Peyer's patch (tissue), 4 donors: ENCODE measurements around the gene ZKSCAN5.

ENCODE experiments used
- POLR2A ChIP-seq, 2 donors: fragments of 450-650 bp; IDR thresholded peaks; one replicate each; pipeline ENCODE4 v1.5.1; 2017; ENCODE audit warnings: antibody characterized with exemption in 2 of 2, mild to moderate bottlenecking in 2 of 2, moderate library complexity in 2 of 2
- TF ChIP-seq, protein P1 (sequence below), 6 experiments: fragments of 450-650 bp in 4 of 6; fragments of 200-600 bp in 2 of 6; sonication (generic) in 1 of 6; IDR thresholded peaks; one replicate each; pipeline ENCODE4 v1.5.1; 2017 to 2019; ENCODE audit warnings: antibody characterized with exemption in 6 of 6, mild to moderate bottlenecking in 3 of 6, moderate library complexity in 1 of 6

DNA sequence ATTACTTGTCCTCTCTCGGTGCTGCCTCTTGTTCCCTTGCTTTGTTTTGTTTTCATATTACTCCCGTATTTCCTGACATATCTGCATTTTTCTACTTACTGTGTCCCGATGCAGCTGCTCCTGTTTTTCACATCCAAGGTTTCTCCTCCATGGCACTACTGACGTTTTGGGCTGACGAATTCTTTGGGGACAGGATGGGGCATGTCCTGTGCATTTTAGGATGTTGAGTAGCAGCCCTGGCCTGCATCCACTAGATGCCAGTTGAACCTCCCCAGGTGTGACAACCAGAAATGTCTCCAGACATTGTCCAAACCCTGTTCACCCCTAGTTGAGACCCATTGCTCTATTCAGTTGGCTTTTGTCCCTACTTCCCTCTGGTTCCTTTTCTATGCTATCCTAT lies 19.4 kb upstream of the ZKSCAN5 start:
- TF ChIP-seq POLR2A (IDR thresholded peaks at IDR 0.05), result no peak
- TF ChIP-seq, protein P1, sequence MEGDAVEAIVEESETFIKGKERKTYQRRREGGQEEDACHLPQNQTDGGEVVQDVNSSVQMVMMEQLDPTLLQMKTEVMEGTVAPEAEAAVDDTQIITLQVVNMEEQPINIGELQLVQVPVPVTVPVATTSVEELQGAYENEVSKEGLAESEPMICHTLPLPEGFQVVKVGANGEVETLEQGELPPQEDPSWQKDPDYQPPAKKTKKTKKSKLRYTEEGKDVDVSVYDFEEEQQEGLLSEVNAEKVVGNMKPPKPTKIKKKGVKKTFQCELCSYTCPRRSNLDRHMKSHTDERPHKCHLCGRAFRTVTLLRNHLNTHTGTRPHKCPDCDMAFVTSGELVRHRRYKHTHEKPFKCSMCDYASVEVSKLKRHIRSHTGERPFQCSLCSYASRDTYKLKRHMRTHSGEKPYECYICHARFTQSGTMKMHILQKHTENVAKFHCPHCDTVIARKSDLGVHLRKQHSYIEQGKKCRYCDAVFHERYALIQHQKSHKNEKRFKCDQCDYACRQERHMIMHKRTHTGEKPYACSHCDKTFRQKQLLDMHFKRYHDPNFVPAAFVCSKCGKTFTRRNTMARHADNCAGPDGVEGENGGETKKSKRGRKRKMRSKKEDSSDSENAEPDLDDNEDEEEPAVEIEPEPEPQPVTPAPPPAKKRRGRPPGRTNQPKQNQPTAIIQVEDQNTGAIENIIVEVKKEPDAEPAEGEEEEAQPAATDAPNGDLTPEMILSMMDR (IDR thresholded peaks at IDR 0.05), result no peak
